ENCODE measurements around the gene LHX4. TPM values are rescaled to one million over a fixed set of nuclear protein-coding genes. Genes with fewer than 3 reads are reported as not detected.

LHX4 gene
- total and polyA plus RNA-seq, 10 of the 15 experiments (the other 5 are each of a cell fraction or from before 2014, with no cell fraction given), result 0.05 to 0.80 (median 0.32) TPM; not detected in 6

DNA sequence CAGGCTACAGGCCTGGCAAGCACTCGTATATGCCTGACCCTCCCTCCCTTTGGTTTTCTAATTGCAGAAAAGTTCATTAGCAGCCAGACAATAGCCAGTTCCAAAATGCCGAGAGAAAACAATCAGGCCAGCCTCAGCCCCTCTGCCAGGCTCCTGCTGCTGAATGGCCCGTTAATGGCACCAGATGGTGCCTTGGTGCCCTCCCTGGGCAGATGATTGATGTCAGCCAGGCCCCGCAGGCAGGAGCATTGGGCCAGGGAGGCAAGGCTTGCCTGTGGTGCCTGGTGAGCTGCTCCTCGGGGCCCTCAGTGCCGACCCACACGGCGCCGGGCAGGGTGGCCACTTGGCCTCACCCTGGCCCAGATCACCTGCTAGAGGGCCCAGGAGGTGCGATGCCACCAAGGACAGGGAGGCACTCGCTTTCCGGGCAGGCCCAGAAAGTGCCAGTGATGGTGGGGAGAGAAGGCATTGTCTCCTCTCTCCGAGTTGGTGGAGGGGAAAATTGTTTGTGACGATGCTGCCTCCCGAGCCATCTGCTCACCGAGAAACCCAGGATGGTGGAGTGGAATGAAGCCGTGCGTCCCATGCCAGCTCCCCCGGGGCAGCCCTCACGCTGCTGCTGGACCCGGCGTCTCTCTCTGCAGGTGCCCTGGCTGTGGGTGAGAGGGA lies 47.3 kb upstream of the LHX4 start:
- H3K4me1 ChIP-seq (ENCODE audit: control insufficient read depth, insufficient read depth, low read length), result no peaks in the 10 kb centered on the region
- H2AFZ ChIP-seq (ENCODE audit: control insufficient read depth, low read depth, low read length), result no peak overlapping the region
- ChIA-PET SMC1A (ENCODE audit: uncharacterized antibody, unreplicated experiment) (no interaction called here), RAD21 (ENCODE audit: unreplicated experiment) (no interaction called here), CTCF (no interaction called here), POLR2A (no interaction called here)
- WGBS (ENCODE audit: insufficient coverage, insufficient replicate concordance, low lambda C conversion rate, missing lambda C conversion rate), result 91% methylated on average over 22 of the region's 22 CpGs
- H4K20me1 ChIP-seq (ENCODE audit: control insufficient read depth, insufficient read depth), result no peaks in the 10 kb centered on the region
- no peak overlapping the region for H3K4me3 ChIP-seq
- no peak overlapping the region for H3K4me2 ChIP-seq (ENCODE audit: control insufficient read depth, insufficient read depth)
- in situ Hi-C loops (cut with MboI), result no loop called here
- H3K9me3 ChIP-seq (replicated peaks; ENCODE audit: control insufficient read depth, insufficient read depth, low read length), result no peaks in the 10 kb centered on the region
- intact Hi-C loops (cut with micrococcal nuclease; ENCODE audit: unreplicated experiment), result no loop called here
- no TSS peak for BruUV-seq (replicated peaks)
- H3K9ac ChIP-seq (ENCODE audit: control insufficient read depth, insufficient read depth, low read length), result no peak overlapping the region
- ATAC-seq (no peak), FAIRE-seq (no peak), DNase-seq (ENCODE audit: low read depth, low spot score) (no peak)
- peaks cover 0 to 3% of the 10 kb centered on the region in 2 experiments; a peak in 2 of 4 replicates for H3K36me3 ChIP-seq (ENCODE audit: control insufficient read depth in 2 of 2, insufficient read depth in 2 of 2, low read length in 1 of 2)
- TF ChIP-seq RFX5 (IDR thresholded peaks at IDR 0.05; ENCODE audit: low read depth, low read length) (no peak), POLR2AphosphoS5 (IDR thresholded peaks at IDR 0.05; ENCODE audit: low read length) (no peak), SMARCA5 (IDR thresholded peaks at IDR 0.05) (no peak), SREBF1 (IDR thresholded peaks at IDR 0.05; ENCODE audit: low read length) (no peak)
- no peaks in the 10 kb centered on the region for H3K27me3 ChIP-seq (replicated peaks in 1 of 2; ENCODE audit: control insufficient read depth in 2 of 2, insufficient read depth in 2 of 2, low read length in 1 of 2)
- no peak overlapping the region for H3K27ac ChIP-seq (ENCODE audit: control insufficient read depth, insufficient read depth)
- H3K79me2 ChIP-seq (ENCODE audit: control insufficient read depth, insufficient read depth, low read length), result no peaks in the 10 kb centered on the region

DNA sequence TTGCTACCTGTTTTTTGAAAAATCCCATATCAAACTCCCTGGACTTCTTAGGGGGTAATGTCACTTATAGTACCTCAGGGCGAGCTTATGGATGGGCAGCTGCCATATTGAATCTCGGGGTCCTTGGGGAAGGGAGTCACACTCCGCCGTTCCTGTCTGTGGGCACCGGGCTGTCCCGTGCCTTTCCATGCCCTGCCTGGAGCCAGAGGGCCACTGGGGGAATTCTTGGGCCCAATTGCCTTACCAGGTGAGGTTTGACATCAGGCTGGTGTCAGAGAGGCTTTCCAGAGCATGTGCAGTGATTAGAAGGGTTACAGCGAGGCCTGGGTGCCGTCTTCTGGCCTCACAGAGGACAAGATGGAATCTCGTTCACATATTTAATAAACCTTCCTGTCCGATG lies 46.6 kb upstream of the LHX4 start:
- H2AFZ ChIP-seq (ENCODE audit: control insufficient read depth, low read depth, low read length), result no peak overlapping the region
- ATAC-seq, result no peak
- POLR2A ChIA-PET, result no interaction called here
- no peaks in the 10 kb centered on the region for H3K9me3 ChIP-seq (replicated peaks; ENCODE audit: control insufficient read depth, insufficient read depth, low read length)
- 78% methylated on average over 10 of the region's 10 CpGs for WGBS (ENCODE audit: insufficient coverage, insufficient replicate concordance, low lambda C conversion rate, missing lambda C conversion rate)
- no peak overlapping the region for H3K9ac ChIP-seq (ENCODE audit: control insufficient read depth, insufficient read depth, low read length)
- no peak overlapping the region for H3K27ac ChIP-seq (ENCODE audit: control insufficient read depth, insufficient read depth)
- DNase-seq (ENCODE audit: low read depth, low spot score), result no peak
- FAIRE-seq, result no peak
- no peaks in the 10 kb centered on the region for H3K79me2 ChIP-seq (ENCODE audit: control insufficient read depth, insufficient read depth, low read length)
- RAD21 ChIA-PET (ENCODE audit: unreplicated experiment), result no interaction called here
- H4K20me1 ChIP-seq (ENCODE audit: control insufficient read depth, insufficient read depth), result no peaks in the 10 kb centered on the region
- H3K4me3 ChIP-seq, result no peak overlapping the region
- no peak overlapping the region for H3K4me2 ChIP-seq (ENCODE audit: control insufficient read depth, insufficient read depth)
- no peaks in the 10 kb centered on the region for H3K27me3 ChIP-seq (replicated peaks in 1 of 2; ENCODE audit: control insufficient read depth in 2 of 2, insufficient read depth in 2 of 2, low read length in 1 of 2)
- CTCF ChIA-PET, result interaction anchor here (1.1 kb wide), 1 partner anchor 28 kb away, joined by 3 read pairs; the partner anchor contains the start of gene QSOX1
- in situ Hi-C loops (cut with MboI), result no loop called here
- H3K4me1 ChIP-seq (ENCODE audit: control insufficient read depth, insufficient read depth, low read length), result no peaks in the 10 kb centered on the region
- intact Hi-C loops (cut with micrococcal nuclease; ENCODE audit: unreplicated experiment), result no loop called here
- BruUV-seq (replicated peaks), result no TSS peak
- SMC1A ChIA-PET (ENCODE audit: uncharacterized antibody, unreplicated experiment), result interaction anchor here (0.7 kb wide), 1 partner anchor 263 kb away, joined by 3 read pairs; no protein-coding TSS in a partner anchor
- H3K36me3 ChIP-seq (ENCODE audit: control insufficient read depth in 2 of 2, insufficient read depth in 2 of 2, low read length in 1 of 2), result peaks cover 0 to 3% of the 10 kb centered on the region in 2 experiments; a peak in 2 of 4 replicates
- TF ChIP-seq NR2F1 (conservative IDR thresholded peaks at IDR 0.05) (no peak), STAT1 (conservative IDR thresholded peaks at IDR 0.05) (no peak), YBX1 (IDR thresholded peaks at IDR 0.05) (no peak)
- TF ChIP-seq, protein P1, sequence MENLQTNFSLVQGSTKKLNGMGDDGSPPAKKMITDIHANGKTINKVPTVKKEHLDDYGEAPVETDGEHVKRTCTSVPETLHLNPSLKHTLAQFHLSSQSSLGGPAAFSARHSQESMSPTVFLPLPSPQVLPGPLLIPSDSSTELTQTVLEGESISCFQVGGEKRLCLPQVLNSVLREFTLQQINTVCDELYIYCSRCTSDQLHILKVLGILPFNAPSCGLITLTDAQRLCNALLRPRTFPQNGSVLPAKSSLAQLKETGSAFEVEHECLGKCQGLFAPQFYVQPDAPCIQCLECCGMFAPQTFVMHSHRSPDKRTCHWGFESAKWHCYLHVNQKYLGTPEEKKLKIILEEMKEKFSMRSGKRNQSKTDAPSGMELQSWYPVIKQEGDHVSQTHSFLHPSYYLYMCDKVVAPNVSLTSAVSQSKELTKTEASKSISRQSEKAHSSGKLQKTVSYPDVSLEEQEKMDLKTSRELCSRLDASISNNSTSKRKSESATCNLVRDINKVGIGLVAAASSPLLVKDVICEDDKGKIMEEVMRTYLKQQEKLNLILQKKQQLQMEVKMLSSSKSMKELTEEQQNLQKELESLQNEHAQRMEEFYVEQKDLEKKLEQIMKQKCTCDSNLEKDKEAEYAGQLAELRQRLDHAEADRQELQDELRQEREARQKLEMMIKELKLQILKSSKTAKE (IDR thresholded peaks at IDR 0.05; ENCODE audit: low read depth, poor library complexity, severe bottlenecking), result no peak
- TF ChIP-seq, protein P2, sequence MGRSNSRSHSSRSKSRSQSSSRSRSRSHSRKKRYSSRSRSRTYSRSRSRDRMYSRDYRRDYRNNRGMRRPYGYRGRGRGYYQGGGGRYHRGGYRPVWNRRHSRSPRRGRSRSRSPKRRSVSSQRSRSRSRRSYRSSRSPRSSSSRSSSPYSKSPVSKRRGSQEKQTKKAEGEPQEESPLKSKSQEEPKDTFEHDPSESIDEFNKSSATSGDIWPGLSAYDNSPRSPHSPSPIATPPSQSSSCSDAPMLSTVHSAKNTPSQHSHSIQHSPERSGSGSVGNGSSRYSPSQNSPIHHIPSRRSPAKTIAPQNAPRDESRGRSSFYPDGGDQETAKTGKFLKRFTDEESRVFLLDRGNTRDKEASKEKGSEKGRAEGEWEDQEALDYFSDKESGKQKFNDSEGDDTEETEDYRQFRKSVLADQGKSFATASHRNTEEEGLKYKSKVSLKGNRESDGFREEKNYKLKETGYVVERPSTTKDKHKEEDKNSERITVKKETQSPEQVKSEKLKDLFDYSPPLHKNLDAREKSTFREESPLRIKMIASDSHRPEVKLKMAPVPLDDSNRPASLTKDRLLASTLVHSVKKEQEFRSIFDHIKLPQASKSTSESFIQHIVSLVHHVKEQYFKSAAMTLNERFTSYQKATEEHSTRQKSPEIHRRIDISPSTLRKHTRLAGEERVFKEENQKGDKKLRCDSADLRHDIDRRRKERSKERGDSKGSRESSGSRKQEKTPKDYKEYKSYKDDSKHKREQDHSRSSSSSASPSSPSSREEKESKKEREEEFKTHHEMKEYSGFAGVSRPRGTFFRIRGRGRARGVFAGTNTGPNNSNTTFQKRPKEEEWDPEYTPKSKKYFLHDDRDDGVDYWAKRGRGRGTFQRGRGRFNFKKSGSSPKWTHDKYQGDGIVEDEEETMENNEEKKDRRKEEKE (IDR thresholded peaks at IDR 0.05), result no peak
- TF ChIP-seq, protein P3, sequence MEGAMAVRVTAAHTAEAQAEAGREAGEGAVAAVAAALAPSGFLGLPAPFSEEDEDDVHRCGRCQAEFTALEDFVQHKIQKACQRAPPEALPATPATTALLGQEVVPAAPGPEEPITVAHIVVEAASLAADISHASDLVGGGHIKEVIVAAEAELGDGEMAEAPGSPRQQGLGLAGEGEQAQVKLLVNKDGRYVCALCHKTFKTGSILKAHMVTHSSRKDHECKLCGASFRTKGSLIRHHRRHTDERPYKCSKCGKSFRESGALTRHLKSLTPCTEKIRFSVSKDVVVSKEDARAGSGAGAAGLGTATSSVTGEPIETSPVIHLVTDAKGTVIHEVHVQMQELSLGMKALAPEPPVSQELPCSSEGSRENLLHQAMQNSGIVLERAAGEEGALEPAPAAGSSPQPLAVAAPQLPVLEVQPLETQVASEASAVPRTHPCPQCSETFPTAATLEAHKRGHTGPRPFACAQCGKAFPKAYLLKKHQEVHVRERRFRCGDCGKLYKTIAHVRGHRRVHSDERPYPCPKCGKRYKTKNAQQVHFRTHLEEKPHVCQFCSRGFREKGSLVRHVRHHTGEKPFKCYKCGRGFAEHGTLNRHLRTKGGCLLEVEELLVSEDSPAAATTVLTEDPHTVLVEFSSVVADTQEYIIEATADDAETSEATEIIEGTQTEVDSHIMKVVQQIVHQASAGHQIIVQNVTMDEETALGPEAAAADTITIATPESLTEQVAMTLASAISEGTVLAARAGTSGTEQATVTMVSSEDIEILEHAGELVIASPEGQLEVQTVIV (IDR thresholded peaks at IDR 0.05; ENCODE audit: borderline replicate concordance, partially characterized antibody), result no peak
